Measurements from ENCODE around the gene CCT8. TPM values are rescaled to one million over a fixed set of nuclear protein-coding genes. Genes with fewer than 3 reads are reported as not detected.

The CCT8 gene
- total and polyA plus RNA-seq, 9 of the 15 experiments (the other 6 are each of a cell fraction or from before 2014, with no cell fraction given) = 451 to 1,153 (median 677) TPM

DNA sequence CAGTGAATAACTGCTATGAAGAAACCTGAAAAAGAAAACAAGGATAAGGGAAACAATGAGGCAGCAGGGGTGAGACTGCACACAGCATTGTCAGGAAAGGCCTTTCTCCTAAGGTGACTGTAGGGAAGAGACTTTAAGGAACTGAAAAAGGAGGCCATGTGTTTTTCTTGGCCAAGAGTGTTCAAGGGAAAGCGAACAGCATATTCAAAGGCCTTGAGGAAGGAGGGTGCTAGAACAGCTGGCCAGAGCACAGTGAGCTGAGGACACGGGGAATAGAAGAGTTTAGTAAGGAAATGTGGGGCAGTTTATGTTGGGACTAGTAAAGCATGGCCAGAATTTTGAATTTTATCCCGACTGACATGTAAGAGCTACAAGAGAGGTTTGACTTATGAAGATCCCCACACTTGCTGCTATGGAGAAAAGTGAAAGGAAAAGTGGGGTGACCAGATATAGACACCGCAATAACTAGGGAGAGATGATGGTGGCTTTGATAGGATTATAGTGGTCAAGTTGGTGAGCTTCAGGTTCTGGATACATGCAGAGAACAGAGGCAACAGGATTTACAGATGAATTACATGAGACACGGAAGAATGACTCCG lies 55.7 kb downstream of the CCT8 start (continued):
- TF ChIP-seq, protein P1, sequence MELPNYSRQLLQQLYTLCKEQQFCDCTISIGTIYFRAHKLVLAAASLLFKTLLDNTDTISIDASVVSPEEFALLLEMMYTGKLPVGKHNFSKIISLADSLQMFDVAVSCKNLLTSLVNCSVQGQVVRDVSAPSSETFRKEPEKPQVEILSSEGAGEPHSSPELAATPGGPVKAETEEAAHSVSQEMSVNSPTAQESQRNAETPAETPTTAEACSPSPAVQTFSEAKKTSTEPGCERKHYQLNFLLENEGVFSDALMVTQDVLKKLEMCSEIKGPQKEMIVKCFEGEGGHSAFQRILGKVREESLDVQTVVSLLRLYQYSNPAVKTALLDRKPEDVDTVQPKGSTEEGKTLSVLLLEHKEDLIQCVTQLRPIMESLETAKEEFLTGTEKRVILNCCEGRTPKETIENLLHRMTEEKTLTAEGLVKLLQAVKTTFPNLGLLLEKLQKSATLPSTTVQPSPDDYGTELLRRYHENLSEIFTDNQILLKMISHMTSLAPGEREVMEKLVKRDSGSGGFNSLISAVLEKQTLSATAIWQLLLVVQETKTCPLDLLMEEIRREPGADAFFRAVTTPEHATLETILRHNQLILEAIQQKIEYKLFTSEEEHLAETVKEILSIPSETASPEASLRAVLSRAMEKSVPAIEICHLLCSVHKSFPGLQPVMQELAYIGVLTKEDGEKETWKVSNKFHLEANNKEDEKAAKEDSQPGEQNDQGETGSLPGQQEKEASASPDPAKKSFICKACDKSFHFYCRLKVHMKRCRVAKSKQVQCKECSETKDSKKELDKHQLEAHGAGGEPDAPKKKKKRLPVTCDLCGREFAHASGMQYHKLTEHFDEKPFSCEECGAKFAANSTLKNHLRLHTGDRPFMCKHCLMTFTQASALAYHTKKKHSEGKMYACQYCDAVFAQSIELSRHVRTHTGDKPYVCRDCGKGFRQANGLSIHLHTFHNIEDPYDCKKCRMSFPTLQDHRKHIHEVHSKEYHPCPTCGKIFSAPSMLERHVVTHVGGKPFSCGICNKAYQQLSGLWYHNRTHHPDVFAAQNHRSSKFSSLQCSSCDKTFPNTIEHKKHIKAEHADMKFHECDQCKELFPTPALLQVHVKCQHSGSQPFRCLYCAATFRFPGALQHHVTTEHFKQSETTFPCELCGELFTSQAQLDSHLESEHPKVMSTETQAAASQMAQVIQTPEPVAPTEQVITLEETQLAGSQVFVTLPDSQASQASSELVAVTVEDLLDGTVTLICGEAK (IDR thresholded peaks at IDR 0.05) = 0 out of 2 replicates have a peak, but pooled peaks have one; percentile 16
- TF ChIP-seq, protein P1 (CRISPR knock-in tag; IDR thresholded peaks at IDR 0.05) = no peak
- no peak for TF ChIP-seq MCM3 (IDR thresholded peaks at IDR 0.05)
- TF ChIP-seq, protein P2, sequence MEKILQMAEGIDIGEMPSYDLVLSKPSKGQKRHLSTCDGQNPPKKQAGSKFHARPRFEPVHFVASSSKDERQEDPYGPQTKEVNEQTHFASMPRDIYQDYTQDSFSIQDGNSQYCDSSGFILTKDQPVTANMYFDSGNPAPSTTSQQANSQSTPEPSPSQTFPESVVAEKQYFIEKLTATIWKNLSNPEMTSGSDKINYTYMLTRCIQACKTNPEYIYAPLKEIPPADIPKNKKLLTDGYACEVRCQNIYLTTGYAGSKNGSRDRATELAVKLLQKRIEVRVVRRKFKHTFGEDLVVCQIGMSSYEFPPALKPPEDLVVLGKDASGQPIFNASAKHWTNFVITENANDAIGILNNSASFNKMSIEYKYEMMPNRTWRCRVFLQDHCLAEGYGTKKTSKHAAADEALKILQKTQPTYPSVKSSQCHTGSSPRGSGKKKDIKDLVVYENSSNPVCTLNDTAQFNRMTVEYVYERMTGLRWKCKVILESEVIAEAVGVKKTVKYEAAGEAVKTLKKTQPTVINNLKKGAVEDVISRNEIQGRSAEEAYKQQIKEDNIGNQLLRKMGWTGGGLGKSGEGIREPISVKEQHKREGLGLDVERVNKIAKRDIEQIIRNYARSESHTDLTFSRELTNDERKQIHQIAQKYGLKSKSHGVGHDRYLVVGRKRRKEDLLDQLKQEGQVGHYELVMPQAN (IDR thresholded peaks at IDR 0.05; ENCODE audit: borderline replicate concordance) = peak; percentile 48; the same call in 1 of the 2 replicates
- TF ChIP-seq, protein P3, sequence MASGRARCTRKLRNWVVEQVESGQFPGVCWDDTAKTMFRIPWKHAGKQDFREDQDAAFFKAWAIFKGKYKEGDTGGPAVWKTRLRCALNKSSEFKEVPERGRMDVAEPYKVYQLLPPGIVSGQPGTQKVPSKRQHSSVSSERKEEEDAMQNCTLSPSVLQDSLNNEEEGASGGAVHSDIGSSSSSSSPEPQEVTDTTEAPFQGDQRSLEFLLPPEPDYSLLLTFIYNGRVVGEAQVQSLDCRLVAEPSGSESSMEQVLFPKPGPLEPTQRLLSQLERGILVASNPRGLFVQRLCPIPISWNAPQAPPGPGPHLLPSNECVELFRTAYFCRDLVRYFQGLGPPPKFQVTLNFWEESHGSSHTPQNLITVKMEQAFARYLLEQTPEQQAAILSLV (tag; IDR thresholded peaks at IDR 0.05) = no peak
- TF ChIP-seq RBM39 (optimal IDR thresholded peaks at IDR 0.05; ENCODE audit: low read depth, low read length) = no peak
- no peak for TF ChIP-seq ASH1L (IDR thresholded peaks at IDR 0.05; ENCODE audit: borderline replicate concordance, low read depth, partially characterized antibody)
- TF ChIP-seq, protein P4, sequence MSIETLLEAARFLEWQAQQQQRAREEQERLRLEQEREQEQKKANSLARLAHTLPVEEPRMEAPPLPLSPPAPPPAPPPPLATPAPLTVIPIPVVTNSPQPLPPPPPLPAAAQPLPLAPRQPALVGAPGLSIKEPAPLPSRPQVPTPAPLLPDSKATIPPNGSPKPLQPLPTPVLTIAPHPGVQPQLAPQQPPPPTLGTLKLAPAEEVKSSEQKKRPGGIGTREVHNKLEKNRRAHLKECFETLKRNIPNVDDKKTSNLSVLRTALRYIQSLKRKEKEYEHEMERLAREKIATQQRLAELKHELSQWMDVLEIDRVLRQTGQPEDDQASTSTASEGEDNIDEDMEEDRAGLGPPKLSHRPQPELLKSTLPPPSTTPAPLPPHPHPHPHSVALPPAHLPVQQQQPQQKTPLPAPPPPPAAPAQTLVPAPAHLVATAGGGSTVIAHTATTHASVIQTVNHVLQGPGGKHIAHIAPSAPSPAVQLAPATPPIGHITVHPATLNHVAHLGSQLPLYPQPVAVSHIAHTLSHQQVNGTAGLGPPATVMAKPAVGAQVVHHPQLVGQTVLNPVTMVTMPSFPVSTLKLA (conservative IDR thresholded peaks at IDR 0.05) = 0 out of 4 replicates have a peak, but pooled peaks of 1 of the 2 experiments have one; percentile 11
- no peak for TF ChIP-seq ZNF561 (CRISPR knock-in tag; conservative IDR thresholded peaks at IDR 0.05)
- TF ChIP-seq L3MBTL2 (IDR thresholded peaks at IDR 0.05) = 0 out of 2 replicates have a peak, but pooled peaks have one; percentile 11
- TF ChIP-seq ZNF316 (IDR thresholded peaks at IDR 0.05) = no peak
- TF ChIP-seq ZNF165 (CRISPR knock-in tag; IDR thresholded peaks at IDR 0.05; ENCODE audit: borderline replicate concordance) = no peak
- TF ChIP-seq ZNF766 (CRISPR knock-in tag; conservative IDR thresholded peaks at IDR 0.05) = no peak
- TF ChIP-seq XRCC5 (IDR thresholded peaks at IDR 0.05; ENCODE audit: low read depth, low read length) = 0 out of 2 replicates have a peak, but pooled peaks have one; percentile 19
- TF ChIP-seq SMC3 (conservative IDR thresholded peaks at IDR 0.05; ENCODE audit: insufficient read depth, low read depth, low read length) = no peak

Measured in K562 (cell line).